A549 (cell line): ENCODE results near the gene RUSF1.
"Not testable (repeated sequence)": the region's sequence is repeated elsewhere in the genome, so short reads cannot be mapped to it uniquely, and the experiment has no call there.

Experiments used
- CEBPB ChIP-seq, 2 experiments: fragments of >200 bp in 1 of 2; sonication (Bioruptor Twin) in 1 of 2; formaldehyde crosslinking in 1 of 2; IDR thresholded peaks; 2 replicates each; pipeline ENCODE4 v1.6.1; 2012 to 2016
- EP300 ChIP-seq, 2 experiments: fragments of >200 bp; sonication (Bioruptor Twin); formaldehyde crosslinking; IDR thresholded peaks; 2 replicates in 1 of 2; 3 replicates in 1 of 2; pipeline ENCODE4 v1.6.1; 2016 to 2017
- FOSL2 ChIP-seq, 2 experiments: fragments of 450-650 bp in 1 of 2; fragments of >200 bp in 1 of 2; sonication (Bioruptor Twin) in 1 of 2; formaldehyde crosslinking; IDR thresholded peaks; 2 replicates each; pipeline versions ENCODE4 v1.5.0 to v1.6.1; 2016 to 2020; ENCODE audit warnings: mild to moderate bottlenecking in 1 of 2, moderate library complexity in 1 of 2
- HES2 ChIP-seq: fragments of >200 bp; sonication (Bioruptor Twin); formaldehyde crosslinking; IDR thresholded peaks from 2 replicates; pipeline ENCODE4 v1.6.1; 2016
- HOXB5 ChIP-seq: fragments of 250-450 bp; sonication (Bioruptor Pico); IDR thresholded peaks from 2 replicates; pipeline ENCODE4 v1.5.0; 2020; ENCODE audit warnings: mild to moderate bottlenecking, moderate library complexity
- KDM1A ChIP-seq: fragments of 200-600 bp; sonication (generic); IDR thresholded peaks from 2 replicates; pipeline ENCODE4 v1.6.1; 2016; ENCODE audit warnings: low read depth, mild to moderate bottlenecking
- NPAS2 ChIP-seq: fragments of 250-450 bp; sonication (Bioruptor Pico); IDR thresholded peaks from 2 replicates; pipeline ENCODE4 v1.8.0; 2022; ENCODE audit warnings: mild to moderate bottlenecking, moderate library complexity, borderline replicate concordance
- PHF8 ChIP-seq: fragments of 200-600 bp; sonication (generic); IDR thresholded peaks from 2 replicates; pipeline ENCODE4 v1.6.1; 2016; ENCODE audit warnings: low read depth, mild to moderate bottlenecking, antibody characterized with exemption, moderate library complexity, borderline replicate concordance
- POLR2A ChIP-seq: IDR thresholded peaks from 2 replicates; pipeline ENCODE4 v1.6.1; 2012; ENCODE audit warnings: mild to moderate bottlenecking, low read length
- RFX5 ChIP-seq: fragments of 450-650 bp; IDR thresholded peaks from 2 replicates; pipeline ENCODE4 v1.7.1; 2014; ENCODE audit warnings: antibody characterized with exemption, mild to moderate bottlenecking, moderate library complexity
- TFCP2L1 ChIP-seq: fragments of 250-450 bp; sonication (Bioruptor Pico); IDR thresholded peaks from 2 replicates; pipeline ENCODE4 v1.5.0; 2021; ENCODE audit warnings: mild to moderate bottlenecking
- TF ChIP-seq, protein P1 (sequence below): fragments of >200 bp; sonication (Bioruptor Twin); formaldehyde crosslinking; IDR thresholded peaks from 3 replicates; pipeline ENCODE4 v1.5.1; 2016
- TF ChIP-seq, protein P2 (sequence below): IDR thresholded peaks from 2 replicates; pipeline ENCODE4 v1.6.1; 2012

DNA sequence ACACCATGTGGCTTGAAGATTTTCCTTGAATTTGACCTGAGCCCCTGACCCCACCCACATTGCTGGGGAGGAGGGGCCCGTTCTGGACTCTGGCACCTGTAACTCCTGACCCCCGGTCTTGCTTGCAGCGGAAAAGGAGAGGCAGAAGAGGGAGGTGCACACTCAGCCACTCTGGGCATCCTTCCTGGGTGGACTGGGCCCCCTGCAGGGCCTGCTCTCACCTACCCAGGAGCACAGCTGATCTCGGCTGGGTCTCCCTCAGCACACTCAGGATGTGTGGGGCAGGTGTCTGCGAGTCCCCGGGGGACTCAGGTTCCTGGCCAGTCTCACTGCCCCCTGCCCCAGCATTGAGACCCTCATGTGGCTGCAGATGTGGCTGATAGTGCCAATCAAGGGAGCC, 15.6 kb upstream of the RUSF1 start:
- TF ChIP-seq HES2; CEBPB (IDR thresholded peaks at IDR 0.05); POLR2A; HOXB5 (CRISPR knock-in tag); PHF8; NPAS2; RFX5; EP300 (IDR thresholded peaks at IDR 0.05); TFCP2L1 (CRISPR knock-in tag); FOSL2 (IDR thresholded peaks at IDR 0.05); FOSL2 (CRISPR knock-in tag; IDR thresholded peaks at IDR 0.05); KDM1A: not testable (repeated sequence)
- TF ChIP-seq, protein P1, sequence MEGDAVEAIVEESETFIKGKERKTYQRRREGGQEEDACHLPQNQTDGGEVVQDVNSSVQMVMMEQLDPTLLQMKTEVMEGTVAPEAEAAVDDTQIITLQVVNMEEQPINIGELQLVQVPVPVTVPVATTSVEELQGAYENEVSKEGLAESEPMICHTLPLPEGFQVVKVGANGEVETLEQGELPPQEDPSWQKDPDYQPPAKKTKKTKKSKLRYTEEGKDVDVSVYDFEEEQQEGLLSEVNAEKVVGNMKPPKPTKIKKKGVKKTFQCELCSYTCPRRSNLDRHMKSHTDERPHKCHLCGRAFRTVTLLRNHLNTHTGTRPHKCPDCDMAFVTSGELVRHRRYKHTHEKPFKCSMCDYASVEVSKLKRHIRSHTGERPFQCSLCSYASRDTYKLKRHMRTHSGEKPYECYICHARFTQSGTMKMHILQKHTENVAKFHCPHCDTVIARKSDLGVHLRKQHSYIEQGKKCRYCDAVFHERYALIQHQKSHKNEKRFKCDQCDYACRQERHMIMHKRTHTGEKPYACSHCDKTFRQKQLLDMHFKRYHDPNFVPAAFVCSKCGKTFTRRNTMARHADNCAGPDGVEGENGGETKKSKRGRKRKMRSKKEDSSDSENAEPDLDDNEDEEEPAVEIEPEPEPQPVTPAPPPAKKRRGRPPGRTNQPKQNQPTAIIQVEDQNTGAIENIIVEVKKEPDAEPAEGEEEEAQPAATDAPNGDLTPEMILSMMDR: not testable (repeated sequence)
- TF ChIP-seq, protein P2, sequence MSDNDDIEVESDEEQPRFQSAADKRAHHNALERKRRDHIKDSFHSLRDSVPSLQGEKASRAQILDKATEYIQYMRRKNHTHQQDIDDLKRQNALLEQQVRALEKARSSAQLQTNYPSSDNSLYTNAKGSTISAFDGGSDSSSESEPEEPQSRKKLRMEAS: not testable (repeated sequence)
